AG04449 (cell line): Measurements from ENCODE around the gene BNIPL.

Experiments
- CTCF ChIA-PET: fragments of 350-600 bp; formaldehyde crosslinking; extraction: SDS; loops from one replicate; lab custom pipeline; 2021; ENCODE audit warnings: antibody characterized with exemption; lab: Yijun Ruan, JAX
- POLR2A ChIA-PET: fragments of 400-600, 350-600 bp; formaldehyde crosslinking; extraction: SDS; loops from one replicate; lab custom pipeline; 2020; ENCODE audit warnings: antibody characterized with exemption, inconsistent platforms; lab: Yijun Ruan, JAX
- DNase-seq: peaks from one replicate; pipeline ENCODE4 v3.0.0-alpha.2; 2010; ENCODE audit warnings: low read depth, low spot score
- H3K4me3 ChIP-seq: 2 replicates; pipeline ENCODE4 v1.5.1; 2011; ENCODE audit warnings: low read depth, mild to moderate bottlenecking, control low read depth, low read length
- CTCF ChIP-seq: IDR thresholded peaks from one replicate; pipeline ENCODE4 v1.5.1; 2011; ENCODE audit warnings: mild to moderate bottlenecking, moderate library complexity, low read length, control low read depth, inconsistent platforms; ENCODE audit not compliant: insufficient read depth; ENCODE audit errors: missing control alignments

Gene BNIPL

GRCh38 chr1:151067185-151067584 lies 30.8 kb downstream of the BNIPL start:
- POLR2A ChIA-PET, result no interaction called here
- DNase-seq, result no peak

GRCh38 chr1:151069103-151069486 lies 32.7 kb downstream of the BNIPL start:
- POLR2A ChIA-PET, result no interaction called here
- TF ChIP-seq CTCF, result no peak
- no peak overlapping the region for H3K4me3 ChIP-seq
- DNase-seq, result no peak
- CTCF ChIA-PET, result no interaction called here

More at GRCh38 chr1:151067185-151067584, 30.8 kb downstream of the BNIPL start:
- TF ChIP-seq CTCF, result no peak
- CTCF ChIA-PET, result interaction anchor here (0.8 to 1.6 kb wide), 3 partner anchors 8 to 43 kb away, joined by 3 to 6 read pairs (median 4); partner anchors contain the start of gene CDC42SE1
- H3K4me3 ChIP-seq, result no peak overlapping the region

- peak within 1 kb of the TSS; percentile 80 for H3K4me3 ChIP-seq
- TF ChIP-seq CTCF, result peak; percentile 94
- ChIA-PET CTCF (interaction anchor here (0.7 to 4.7 kb wide), 14 partner anchors 9 to 103 kb away, joined by 3 to 44 read pairs (median 4); partner anchors contain the start of genes C1orf56, CDC42SE1 and MLLT11), POLR2A (interaction anchor here (0.6 to 1.0 kb wide), 3 partner anchors 8 to 13 kb away, joined by 3 to 5 read pairs (median 3); partner anchors contain the start of gene CDC42SE1)
- DNase-seq, result peak; percentile 89
Measured at GRCh38 chr1:151070474-151071276, 34.3 kb downstream of the BNIPL start, which contains the start of gene GABPB2. Gene GABPB2 (plus strand): TSS chr1:151070761. CDS start chr1:151088190, 17,429 bp downstream.

GRCh38 chr1:151072224-151072623 lies 35.8 kb downstream of the BNIPL start:
- no peak for DNase-seq
- no peak overlapping the region for H3K4me3 ChIP-seq
- no peak for TF ChIP-seq CTCF
- ChIA-PET POLR2A (no interaction called here), CTCF (interaction anchor here (0.8 to 4.7 kb wide), 14 partner anchors 11 to 93 kb away, joined by 3 to 44 read pairs (median 4); partner anchors contain the start of genes CDC42SE1, MLLT11 and TNFAIP8L2)

- ChIA-PET POLR2A (no interaction called here), CTCF (interaction anchor here (1.1 to 9.5 kb wide), 5 partner anchors 10 to 69 kb away, joined by 4 to 115 read pairs (median 7); partner anchors contain the start of gene GABPB2)
- no peak for TF ChIP-seq CTCF
Measured at GRCh38 chr1:151085953-151086559, 49.7 kb downstream of the BNIPL start.

More at GRCh38 chr1:151085953-151086559, 49.7 kb downstream of the BNIPL start:
- DNase-seq, result no peak
- H3K4me3 ChIP-seq, result no peak overlapping the region
